Measurements from ENCODE around the gene CPT1A. TPM values are rescaled to one million over a fixed set of nuclear protein-coding genes. Genes with fewer than 3 reads are reported as not detected.
A peak's percentile ranks its signal among the peaks of the same experiment; 100 is the strongest.

The CPT1A gene
- total RNA-seq, 1 donor from 2014 or later, result 29.2 TPM

- no peaks in the 10 kb centered on the region for H3K27me3 ChIP-seq (ENCODE audit: control insufficient read depth, insufficient read depth, low read length)
- DNase-seq (ENCODE audit: low read depth) (no peak), FAIRE-seq (no peak)
- H3K4me3 ChIP-seq (ENCODE audit: low read depth, low read length), result peak overlapping the region; percentile 46
- no peak for TF ChIP-seq CTCF (IDR thresholded peaks at IDR 0.05; ENCODE audit: insufficient read depth, low read length, severe bottlenecking)
- no peaks in the 10 kb centered on the region for H3K36me3 ChIP-seq (ENCODE audit: control insufficient read depth, insufficient read depth, low read length)
These were observed 1.4 kb upstream of the CPT1A start for GRCh38 chr11:68843052-68843561.

GRCh38 chr11:68842427-68843051 is 823 bp upstream of the CPT1A start:
- TF ChIP-seq CTCF (IDR thresholded peaks at IDR 0.05; ENCODE audit: insufficient read depth, low read length, severe bottlenecking), result no peak
- H3K27me3 ChIP-seq (ENCODE audit: control insufficient read depth, insufficient read depth, low read length), result no peaks in the 10 kb centered on the region
- FAIRE-seq, result no peak

GRCh38 chr11:68840661-68841653 is 759 bp downstream of the CPT1A start:
- Histone ChIP-seq H3K27me3 (ENCODE audit: control insufficient read depth, insufficient read depth, low read length) (no peaks in the 10 kb centered on the region), H3K4me3 (ENCODE audit: low read depth, low read length) (peak overlapping the region; percentile 62), H3K36me3 (ENCODE audit: control insufficient read depth, insufficient read depth, low read length) (no peaks in the 10 kb centered on the region)
- FAIRE-seq (no peak), DNase-seq (ENCODE audit: low read depth) (no peak)
- TF ChIP-seq CTCF (IDR thresholded peaks at IDR 0.05; ENCODE audit: insufficient read depth, low read length, severe bottlenecking), result no peak

More at GRCh38 chr11:68842427-68843051, 823 bp upstream of the CPT1A start:
- H3K4me3 ChIP-seq (ENCODE audit: low read depth, low read length), result no peak overlapping the region
- H3K36me3 ChIP-seq (ENCODE audit: control insufficient read depth, insufficient read depth, low read length), result no peaks in the 10 kb centered on the region
- no peak for DNase-seq (ENCODE audit: low read depth)

GRCh38 chr11:68839911-68840641 is 1.6 kb downstream of the CPT1A start:
- no peak for DNase-seq (ENCODE audit: low read depth)
- Histone ChIP-seq H3K4me3 (ENCODE audit: low read depth, low read length) (peak overlapping the region; percentile 62), H3K36me3 (ENCODE audit: control insufficient read depth, insufficient read depth, low read length) (peaks cover 2% of the 10 kb centered on the region), H3K27me3 (ENCODE audit: control insufficient read depth, insufficient read depth, low read length) (no peaks in the 10 kb centered on the region)
- no peak for FAIRE-seq
- TF ChIP-seq CTCF (IDR thresholded peaks at IDR 0.05; ENCODE audit: insufficient read depth, low read length, severe bottlenecking), result no peak

- peak overlapping the region; percentile 25 for H3K4me3 ChIP-seq (ENCODE audit: low read depth, low read length)
- DNase-seq (ENCODE audit: low read depth) (peak; percentile 74), FAIRE-seq (no peak)
- TF ChIP-seq CTCF (IDR thresholded peaks at IDR 0.05; ENCODE audit: insufficient read depth, low read length, severe bottlenecking), result no peak
- H3K27me3 ChIP-seq (ENCODE audit: control insufficient read depth, insufficient read depth, low read length), result no peaks in the 10 kb centered on the region
- H3K36me3 ChIP-seq (ENCODE audit: control insufficient read depth, insufficient read depth, low read length), result peaks cover 2% of the 10 kb centered on the region
These were observed 2.5 kb downstream of the CPT1A start for GRCh38 chr11:68839054-68839865.

All from bronchial epithelial cell (primary cell).